ENCODE measurements around the gene TUBB2A.
"Not testable (repeated sequence)": the region's sequence is repeated elsewhere in the genome, so short reads cannot be mapped to it uniquely, and the experiment has no call there.

Gene TUBB2A

GRCh38 chr6:3181105-3181504 lies 23.8 kb upstream of the TUBB2A start:
- no peak for DNase-seq (ENCODE audit: low read depth in 2 of 3, low spot score in 2 of 3)

GRCh38 chr6:3179945-3180344 lies 22.6 kb upstream of the TUBB2A start:
- not testable (repeated sequence) for DNase-seq (ENCODE audit: low read depth in 2 of 3, low spot score in 2 of 3)

GRCh38 chr6:3178666-3179065 lies 21.3 kb upstream of the TUBB2A start:
- not testable (repeated sequence) for DNase-seq (ENCODE audit: low read depth in 2 of 3, low spot score in 2 of 3)

- DNase-seq (ENCODE audit: low read depth in 2 of 3, low spot score in 2 of 3): no peak
These were observed 19.4 kb upstream of the TUBB2A start for GRCh38 chr6:3176562-3177355.

GRCh38 chr6:3175715-3176402 lies 18.5 kb upstream of the TUBB2A start:
- no peak for DNase-seq (ENCODE audit: low read depth in 2 of 3, low spot score in 2 of 3)

GRCh38 chr6:3173636-3174089 lies 16.3 kb upstream of the TUBB2A start:
- DNase-seq (ENCODE audit: low read depth in 2 of 3, low spot score in 2 of 3): not testable (repeated sequence)

- not testable (repeated sequence) for DNase-seq (ENCODE audit: low read depth in 2 of 3, low spot score in 2 of 3)
These were observed 15.4 kb upstream of the TUBB2A start for GRCh38 chr6:3172789-3173188.

GRCh38 chr6:3171313-3172175 lies 14.2 kb upstream of the TUBB2A start:
- not testable (repeated sequence) for DNase-seq (ENCODE audit: low read depth in 2 of 3, low spot score in 2 of 3)

- not testable (repeated sequence) for DNase-seq (ENCODE audit: low read depth in 2 of 3, low spot score in 2 of 3)
These were observed 13.3 kb upstream of the TUBB2A start for GRCh38 chr6:3170676-3171075.

- DNase-seq (ENCODE audit: low read depth in 2 of 3, low spot score in 2 of 3): not testable (repeated sequence)
These were observed 10.7 kb upstream of the TUBB2A start for GRCh38 chr6:3168046-3168445.

GRCh38 chr6:3166535-3167225 lies 9.3 kb upstream of the TUBB2A start:
- DNase-seq (ENCODE audit: low read depth in 2 of 3, low spot score in 2 of 3): not testable (repeated sequence)

GRCh38 chr6:3165631-3166534 lies 8.5 kb upstream of the TUBB2A start:
- DNase-seq (ENCODE audit: low read depth in 2 of 3, low spot score in 2 of 3): no peak

- no peak for DNase-seq (ENCODE audit: low read depth in 2 of 3, low spot score in 2 of 3)
These were observed 7.0 kb upstream of the TUBB2A start for GRCh38 chr6:3164388-3164787.

GRCh38 chr6:3163248-3163594 lies 5.9 kb upstream of the TUBB2A start:
- no peak for DNase-seq (ENCODE audit: low read depth in 2 of 3, low spot score in 2 of 3)

- DNase-seq (ENCODE audit: low read depth in 2 of 3, low spot score in 2 of 3): peak; percentile 18 to 32 (median 27)
These were observed 5.4 kb upstream of the TUBB2A start for GRCh38 chr6:3162565-3163247.

- no peak for DNase-seq (ENCODE audit: low read depth in 2 of 3, low spot score in 2 of 3)
These were observed 4.7 kb upstream of the TUBB2A start for GRCh38 chr6:3162067-3162497.

- no peak for DNase-seq (ENCODE audit: low read depth in 2 of 3, low spot score in 2 of 3)
These were observed 2.7 kb upstream of the TUBB2A start for GRCh38 chr6:3159805-3160781.

Measured in activated CD8-positive, alpha-beta memory T cell treated with anti-CD3 and anti-CD28 coated beads for 48 hours (primary cell).